ENCODE results near the gene RFK. TPM values are rescaled to one million over a fixed set of nuclear protein-coding genes. Genes with fewer than 3 reads are reported as not detected.

The RFK gene
- total RNA-seq, 1 donor from 2014 or later: 28.7 TPM

GRCh38 chr9:76379494-76379893 is 14.7 kb downstream of the RFK start:
- Histone ChIP-seq H3K36me3 (ENCODE audit: control insufficient read depth, insufficient read depth, low read length) (no peaks in the 10 kb centered on the region), H3K4me3 (ENCODE audit: low read depth, low read length) (no peak overlapping the region), H3K27me3 (ENCODE audit: control insufficient read depth, insufficient read depth, low read length) (no peaks in the 10 kb centered on the region)
- no peak for TF ChIP-seq CTCF (IDR thresholded peaks at IDR 0.05; ENCODE audit: insufficient read depth, low read length, severe bottlenecking)
- DNase-seq (ENCODE audit: low read depth): peak; percentile 98
- peak; percentile 18 for FAIRE-seq

GRCh38 chr9:76378367-76379073 is 15.7 kb downstream of the RFK start:
- TF ChIP-seq CTCF (IDR thresholded peaks at IDR 0.05; ENCODE audit: insufficient read depth, low read length, severe bottlenecking): no peak
- Histone ChIP-seq H3K4me3 (ENCODE audit: low read depth, low read length) (no peak overlapping the region), H3K36me3 (ENCODE audit: control insufficient read depth, insufficient read depth, low read length) (no peaks in the 10 kb centered on the region), H3K27me3 (ENCODE audit: control insufficient read depth, insufficient read depth, low read length) (no peaks in the 10 kb centered on the region)
- FAIRE-seq: no peak
- peak; percentile 43 for DNase-seq (ENCODE audit: low read depth)

GRCh38 chr9:76377791-76378190 is 16.4 kb downstream of the RFK start:
- DNase-seq (ENCODE audit: low read depth) (peak; percentile 51), FAIRE-seq (no peak)
- H3K27me3 ChIP-seq (ENCODE audit: control insufficient read depth, insufficient read depth, low read length): no peaks in the 10 kb centered on the region
- no peaks in the 10 kb centered on the region for H3K36me3 ChIP-seq (ENCODE audit: control insufficient read depth, insufficient read depth, low read length)
- no peak for TF ChIP-seq CTCF (IDR thresholded peaks at IDR 0.05; ENCODE audit: insufficient read depth, low read length, severe bottlenecking)
- H3K4me3 ChIP-seq (ENCODE audit: low read depth, low read length): no peak overlapping the region

- Histone ChIP-seq H3K27me3 (ENCODE audit: control insufficient read depth, insufficient read depth, low read length) (no peaks in the 10 kb centered on the region), H3K36me3 (ENCODE audit: control insufficient read depth, insufficient read depth, low read length) (no peaks in the 10 kb centered on the region), H3K4me3 (ENCODE audit: low read depth, low read length) (no peak overlapping the region)
- DNase-seq (ENCODE audit: low read depth) (peak; percentile 96), FAIRE-seq (no peak)
- no peak for TF ChIP-seq CTCF (IDR thresholded peaks at IDR 0.05; ENCODE audit: insufficient read depth, low read length, severe bottlenecking)
Measured at GRCh38 chr9:76374783-76375559, 19.3 kb downstream of the RFK start.

- Histone ChIP-seq H3K4me3 (ENCODE audit: low read depth, low read length) (no peak overlapping the region), H3K36me3 (ENCODE audit: control insufficient read depth, insufficient read depth, low read length) (no peaks in the 10 kb centered on the region), H3K27me3 (ENCODE audit: control insufficient read depth, insufficient read depth, low read length) (no peaks in the 10 kb centered on the region)
- DNase-seq (ENCODE audit: low read depth): no peak
- no peak for TF ChIP-seq CTCF (IDR thresholded peaks at IDR 0.05; ENCODE audit: insufficient read depth, low read length, severe bottlenecking)
- no peak for FAIRE-seq
Measured at GRCh38 chr9:76373784-76374474, 20.3 kb downstream of the RFK start.

Measured in bronchial epithelial cell (primary cell).